ENCODE data around the gene SYT12.
"Not testable (repeated sequence)": the region's sequence is repeated elsewhere in the genome, so short reads cannot be mapped to it uniquely, and the experiment has no call there.

DNA sequence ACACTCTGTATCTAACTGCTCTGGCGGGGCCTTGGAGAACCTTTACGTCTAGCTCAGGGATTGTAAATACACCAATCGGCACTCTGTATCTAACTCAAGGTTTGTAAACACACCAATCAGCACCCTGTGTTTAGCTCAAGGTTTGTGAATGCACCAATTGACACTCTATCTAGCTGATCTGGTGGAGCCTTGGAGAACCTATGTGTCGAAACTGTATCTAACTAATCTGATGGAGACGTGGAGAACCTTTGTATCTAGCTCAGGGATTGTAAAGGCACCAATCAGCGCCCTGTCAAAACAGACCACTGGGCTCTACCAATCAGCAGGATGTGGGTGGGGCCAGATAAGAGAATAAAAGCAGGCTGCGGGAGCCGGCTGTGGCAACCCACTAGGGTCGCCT, 33.6 kb upstream of the SYT12 start:
- TF ChIP-seq CTCF, POLR2A (IDR thresholded peaks at IDR 0.05): not testable (repeated sequence)
